HL-60/S4 treated with retinoic acid at 250 ng/mL for 4 days and 3 days (cell line): ENCODE measurements around the gene MATN4.
"Not testable (repeated sequence)": the region's sequence is repeated elsewhere in the genome, so short reads cannot be mapped to it uniquely, and the experiment has no call there.

Experiments used
- in situ Hi-C: fragments of 300-500 bp; cut with MboI; formaldehyde crosslinking; loops from 2 replicates; pipeline ENCODE4 v1.7.0; 2022; ENCODE audit warnings: low sequenced_read_pairs

MATN4 gene, protein sequence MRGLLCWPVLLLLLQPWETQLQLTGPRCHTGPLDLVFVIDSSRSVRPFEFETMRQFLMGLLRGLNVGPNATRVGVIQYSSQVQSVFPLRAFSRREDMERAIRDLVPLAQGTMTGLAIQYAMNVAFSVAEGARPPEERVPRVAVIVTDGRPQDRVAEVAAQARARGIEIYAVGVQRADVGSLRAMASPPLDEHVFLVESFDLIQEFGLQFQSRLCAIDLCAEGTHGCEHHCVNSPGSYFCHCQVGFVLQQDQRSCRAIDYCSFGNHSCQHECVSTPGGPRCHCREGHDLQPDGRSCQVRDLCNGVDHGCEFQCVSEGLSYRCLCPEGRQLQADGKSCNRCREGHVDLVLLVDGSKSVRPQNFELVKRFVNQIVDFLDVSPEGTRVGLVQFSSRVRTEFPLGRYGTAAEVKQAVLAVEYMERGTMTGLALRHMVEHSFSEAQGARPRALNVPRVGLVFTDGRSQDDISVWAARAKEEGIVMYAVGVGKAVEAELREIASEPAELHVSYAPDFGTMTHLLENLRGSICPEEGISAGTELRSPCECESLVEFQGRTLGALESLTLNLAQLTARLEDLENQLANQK

DNA sequence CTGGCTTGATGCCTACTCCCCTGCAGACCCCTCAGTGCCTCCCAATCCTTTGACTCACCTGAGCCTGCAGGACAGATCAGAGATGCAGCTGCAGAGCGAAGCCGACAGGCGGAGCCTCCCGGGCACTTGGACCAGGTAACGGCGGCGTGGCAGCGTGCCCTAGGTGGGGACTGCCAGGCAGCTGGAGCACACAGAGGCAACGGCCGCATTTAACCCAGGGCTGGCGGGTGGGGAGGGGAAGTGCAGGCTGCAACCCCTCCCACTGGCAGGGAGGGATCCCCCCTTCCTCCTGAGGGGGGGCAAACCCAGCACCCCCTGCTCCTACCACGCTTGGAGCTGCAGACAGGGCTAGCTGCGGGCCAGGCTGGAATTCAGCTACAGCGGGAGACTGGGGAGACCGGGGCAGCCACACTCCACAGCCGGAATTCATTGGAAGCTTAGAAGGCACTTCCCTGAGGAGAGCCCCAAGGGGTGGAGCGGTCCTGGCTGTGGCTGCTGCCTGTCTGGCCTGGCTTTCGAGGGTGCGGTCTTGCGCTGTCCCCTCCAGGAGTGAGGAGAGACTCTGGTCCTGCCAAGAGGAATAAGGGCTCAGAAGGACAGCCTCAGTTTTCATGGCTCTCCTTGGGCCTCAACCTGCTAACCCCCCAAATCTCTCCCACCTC, at the start of gene MATN4:
MATN4 (minus strand) TSS at position 183 of the 662 bp plus-strand sequence. CDS start 2,717 bp downstream, outside the sequence.
- in situ Hi-C loops, result no loop called here

DNA sequence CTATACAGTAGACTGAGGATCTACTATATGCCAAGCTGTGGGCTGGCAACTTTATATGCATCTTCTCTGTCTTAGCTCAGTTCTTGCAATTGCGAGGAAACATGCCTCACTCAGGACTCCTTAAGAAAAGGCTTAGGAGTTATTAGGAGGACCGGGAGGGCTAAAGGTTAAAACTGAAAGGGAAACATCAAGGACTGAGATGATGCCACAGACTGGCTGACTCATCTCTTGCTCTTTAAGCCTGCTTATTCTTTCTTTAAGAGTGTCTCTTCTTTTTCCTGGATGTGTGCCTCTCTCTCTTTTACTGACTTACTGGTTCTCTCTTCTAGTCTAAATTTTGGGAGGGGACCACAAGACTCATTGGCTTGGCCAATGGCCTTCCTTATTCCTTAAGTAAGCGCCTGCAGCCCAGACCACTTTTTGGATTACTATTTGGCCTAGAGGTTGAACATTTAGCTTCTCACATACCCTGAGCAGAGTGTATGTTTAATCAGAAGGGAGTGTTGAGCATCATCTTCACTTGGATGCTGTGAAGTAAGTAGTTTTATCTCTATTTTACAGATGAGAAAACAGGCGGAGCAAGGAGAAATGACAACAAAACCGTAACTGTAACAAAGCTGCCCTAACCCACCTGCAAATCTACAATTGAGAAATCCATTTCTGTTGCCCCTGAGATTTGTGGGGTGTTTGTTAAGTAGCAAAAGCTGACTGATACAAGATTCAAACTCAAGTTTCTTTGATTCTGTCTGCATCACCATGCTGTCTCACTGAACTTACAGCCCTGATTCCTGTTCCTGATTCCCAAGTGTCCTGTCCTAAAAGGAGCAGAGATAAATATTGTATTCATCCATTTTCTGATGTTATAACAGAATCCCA, 47.3 kb upstream of the MATN4 start:
- in situ Hi-C loops, result no loop called here

DNA sequence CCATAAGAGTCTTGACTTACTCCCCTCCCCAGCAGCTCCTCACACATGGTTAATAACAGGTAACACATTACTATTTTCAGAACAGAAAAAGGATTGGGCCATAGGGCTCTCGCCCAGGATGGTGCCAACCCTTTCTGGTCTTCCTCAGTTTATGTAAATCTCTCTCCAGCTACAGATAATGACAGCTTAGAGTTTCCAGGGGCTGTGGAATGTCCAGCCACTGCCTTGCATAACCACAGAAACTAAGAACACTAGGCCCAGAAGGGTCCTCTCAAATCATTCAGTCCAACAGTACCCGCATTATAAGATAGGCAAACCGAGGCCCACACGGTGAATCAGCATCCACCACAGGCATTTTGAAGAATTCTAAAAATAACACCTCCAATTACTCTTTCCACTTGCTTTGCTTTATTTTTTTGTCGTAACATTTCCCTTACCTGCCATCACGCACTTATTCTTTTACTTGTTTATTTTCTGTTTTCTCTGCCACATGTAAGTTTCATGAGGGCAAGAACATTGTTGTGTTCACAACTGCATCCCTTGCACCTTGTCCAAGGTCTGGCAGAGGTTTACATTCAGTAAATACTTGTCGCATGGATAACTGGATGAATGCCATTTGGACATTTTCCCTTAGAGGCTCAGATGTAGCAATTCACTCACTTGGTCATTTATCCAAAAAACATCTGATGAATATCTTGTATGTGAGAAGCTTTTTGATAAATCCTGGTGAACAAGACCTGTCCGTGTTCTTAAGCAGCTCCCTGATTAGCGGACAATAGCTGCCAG, 46.5 kb upstream of the MATN4 start:
- in situ Hi-C loops, result no loop called here

DNA sequence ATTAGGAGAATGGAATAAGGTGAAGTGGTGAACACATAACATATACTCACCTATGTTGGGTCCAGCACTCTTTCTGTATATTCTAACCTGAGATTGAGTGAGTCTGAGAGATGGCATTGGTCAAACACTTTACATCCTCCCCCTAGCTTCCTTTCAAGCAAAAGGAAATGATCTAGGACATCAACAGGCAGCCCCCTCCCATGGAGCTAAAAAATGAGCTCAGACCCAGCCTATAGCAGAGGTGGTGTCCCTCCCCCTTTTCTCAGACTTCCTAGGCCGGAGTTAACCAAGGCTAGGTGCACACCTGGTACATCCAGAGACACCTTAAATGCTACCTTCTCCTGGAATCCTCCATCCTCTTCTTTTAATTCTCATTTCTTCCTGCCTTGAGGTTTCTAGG, 45.6 kb upstream of the MATN4 start:
- in situ Hi-C loops, result no loop called here

DNA sequence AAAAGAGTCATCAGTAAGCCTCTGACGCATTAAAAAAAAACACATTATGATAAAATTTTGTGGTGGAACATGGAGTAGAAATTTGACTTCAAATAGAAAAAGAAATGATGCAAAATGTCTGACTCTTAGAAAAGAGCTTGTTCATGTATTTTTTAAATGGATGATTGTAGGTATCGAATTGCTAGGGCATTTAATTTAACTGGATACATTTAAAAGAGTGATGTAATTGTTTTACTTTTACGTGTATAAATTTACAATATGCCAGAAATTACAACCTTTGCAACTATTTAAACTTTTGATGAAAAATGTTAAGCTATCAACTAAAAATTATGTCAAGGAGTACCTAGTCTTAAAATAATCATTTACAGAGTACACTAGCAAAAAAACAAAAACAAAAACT, 44.6 kb upstream of the MATN4 start:
- in situ Hi-C loops, result no loop called here

DNA sequence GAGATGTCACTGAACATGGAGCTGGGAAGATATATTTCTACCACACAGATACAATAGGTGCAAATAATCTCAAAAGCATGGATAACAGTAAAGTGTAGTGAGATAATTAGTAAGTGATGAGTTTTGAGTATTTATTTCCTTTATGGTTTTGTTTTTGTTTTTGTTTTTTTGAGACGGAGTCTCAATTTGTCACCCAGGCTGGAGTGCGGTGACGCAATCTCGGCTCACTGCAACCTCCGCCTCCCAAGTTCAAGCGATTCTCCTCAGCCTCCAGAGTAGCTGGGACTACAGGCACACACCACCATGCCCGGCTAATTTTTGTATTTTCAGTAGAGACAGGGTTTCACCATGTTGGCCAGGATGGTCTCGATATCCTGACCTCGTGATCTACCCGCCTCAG, 42.7 kb upstream of the MATN4 start:
- in situ Hi-C loops, result not testable (repeated sequence)

DNA sequence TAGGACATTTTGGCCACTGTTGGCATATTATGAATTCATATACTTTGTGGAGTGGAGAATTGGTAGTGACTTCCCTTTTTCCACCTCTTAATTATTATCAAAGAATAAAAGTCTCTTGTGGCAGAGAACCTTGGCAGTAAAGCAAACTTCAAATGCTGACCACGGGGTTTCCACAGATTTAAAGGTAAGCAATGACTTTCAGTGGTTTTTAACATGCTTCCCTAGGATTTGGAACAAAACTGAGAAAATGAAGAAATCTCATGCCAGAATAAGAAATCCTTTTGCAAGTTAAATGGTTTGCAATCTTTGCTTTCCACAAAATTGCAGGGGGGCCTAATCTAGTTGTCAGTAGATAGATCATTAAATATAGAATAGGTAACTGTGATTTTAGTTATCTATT, 42.1 kb upstream of the MATN4 start:
- in situ Hi-C loops, result no loop called here

DNA sequence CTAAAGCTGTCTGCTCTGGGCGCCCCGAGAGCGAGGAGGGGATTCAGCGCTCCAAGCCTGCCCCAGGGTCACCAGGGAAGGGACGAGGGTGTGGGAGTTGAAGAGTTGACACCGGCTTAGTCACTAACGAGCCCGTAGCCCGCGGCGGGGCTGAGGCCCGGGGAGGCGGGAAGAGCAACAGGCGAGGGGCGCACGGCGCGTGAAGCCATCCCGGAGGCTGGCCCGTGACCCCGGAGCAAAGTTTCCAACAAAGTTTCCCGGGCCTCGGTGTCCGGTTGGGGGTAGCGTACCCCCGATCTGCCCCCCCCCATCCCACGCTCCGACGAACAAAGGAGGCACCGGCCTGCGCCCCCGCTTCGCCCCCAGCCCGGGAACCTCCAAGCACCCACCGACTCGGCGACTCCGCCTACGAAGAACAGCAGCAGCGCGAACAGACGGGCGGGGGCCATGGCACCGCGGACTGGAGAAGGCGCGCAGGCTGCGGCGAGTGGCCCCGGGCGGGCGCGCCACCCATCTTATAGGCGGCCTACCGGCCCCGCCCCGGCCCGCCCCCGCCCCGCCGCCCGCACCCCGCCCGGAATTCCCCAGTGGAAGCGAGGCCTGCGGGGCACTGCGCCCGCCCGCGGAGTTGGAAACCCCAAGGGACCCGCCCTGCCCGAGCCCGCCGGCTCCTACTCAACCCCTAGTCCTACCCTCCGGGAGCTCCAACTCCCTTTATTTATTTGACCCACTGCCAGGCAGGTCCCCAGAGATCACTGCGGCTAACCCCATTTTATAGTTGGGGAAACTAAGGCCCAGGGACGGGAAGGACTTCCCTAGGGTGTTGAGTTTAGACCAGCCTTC, 40.1 kb upstream of the MATN4 start, which contains the start of gene SDC4:
SDC4 (minus strand) TSS at position 489 of the 843 bp plus-strand sequence; CDS start at position 449, 40 bp downstream.
- in situ Hi-C loops, result no loop called here

DNA sequence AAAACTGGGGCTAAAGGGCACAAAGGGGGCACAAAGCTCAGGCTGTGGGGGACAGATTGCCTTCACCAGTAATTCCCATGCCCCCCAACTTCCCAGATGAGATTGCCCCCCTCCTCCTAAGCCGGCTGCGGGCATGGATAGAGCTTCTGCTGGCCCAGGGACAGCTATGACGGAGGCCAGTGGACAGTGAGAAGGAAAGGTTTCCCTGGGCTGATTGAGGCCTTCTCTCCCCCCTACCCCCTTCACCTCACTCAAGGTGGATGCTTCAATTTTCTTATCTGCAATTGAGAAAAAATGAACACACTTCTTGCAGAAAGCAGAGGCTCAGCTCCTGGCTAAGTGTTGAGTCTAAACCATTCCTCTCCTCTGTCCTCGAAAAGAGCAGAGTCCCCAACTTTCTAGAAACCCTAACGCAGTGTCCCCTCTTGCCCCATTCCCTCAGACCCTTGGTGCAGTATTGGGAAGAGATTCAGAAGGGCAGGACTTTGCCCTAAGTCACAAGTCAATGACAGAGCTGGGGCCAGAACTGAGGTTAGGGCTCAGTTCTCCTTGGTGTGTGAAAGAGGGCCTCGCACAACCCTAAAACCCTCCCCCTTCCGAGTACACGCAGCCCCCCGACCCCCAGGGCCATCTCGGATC, 39.3 kb upstream of the MATN4 start:
- in situ Hi-C loops, result no loop called here

DNA sequence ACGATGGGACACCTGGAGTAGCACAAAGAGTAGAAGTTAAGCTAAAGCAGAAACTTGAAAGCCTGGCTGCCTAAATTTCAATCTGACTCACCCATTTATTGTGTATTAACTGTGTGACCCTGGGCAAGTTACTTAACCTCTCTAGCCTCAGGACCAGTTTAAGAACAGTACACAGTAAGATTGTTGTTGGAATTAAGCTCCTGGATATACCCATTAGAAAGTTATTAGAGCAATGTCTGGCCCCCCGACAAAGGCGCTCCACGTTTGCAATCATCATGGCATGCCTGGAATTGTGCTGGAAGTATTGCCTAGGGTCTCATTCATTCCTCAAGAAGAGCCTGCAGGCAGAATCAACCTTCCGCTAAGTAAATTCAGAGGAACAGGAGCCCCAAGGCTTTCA, 38.8 kb upstream of the MATN4 start:
- in situ Hi-C loops, result no loop called here

DNA sequence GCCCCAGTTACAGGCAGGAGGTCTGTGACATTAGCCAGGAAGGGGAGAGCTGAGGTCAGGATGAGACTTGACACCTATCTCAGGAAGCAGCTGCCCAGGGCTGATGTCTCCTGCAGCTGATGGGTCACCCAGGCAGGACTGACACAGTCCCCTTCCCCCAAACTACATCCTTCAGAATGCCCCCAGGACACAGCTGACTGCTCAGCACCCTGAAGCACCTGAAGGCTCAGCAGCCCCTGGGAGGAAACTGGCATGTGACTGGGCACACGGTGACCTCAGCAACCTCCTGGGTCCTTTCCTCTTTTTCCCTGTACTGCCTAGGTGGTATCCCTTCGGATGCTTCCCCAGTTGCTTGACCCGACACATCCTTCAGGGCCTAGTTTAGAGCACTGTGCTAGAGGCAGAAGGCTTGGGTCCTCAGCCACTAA, 38.2 kb upstream of the MATN4 start:
- in situ Hi-C loops, result no loop called here

DNA sequence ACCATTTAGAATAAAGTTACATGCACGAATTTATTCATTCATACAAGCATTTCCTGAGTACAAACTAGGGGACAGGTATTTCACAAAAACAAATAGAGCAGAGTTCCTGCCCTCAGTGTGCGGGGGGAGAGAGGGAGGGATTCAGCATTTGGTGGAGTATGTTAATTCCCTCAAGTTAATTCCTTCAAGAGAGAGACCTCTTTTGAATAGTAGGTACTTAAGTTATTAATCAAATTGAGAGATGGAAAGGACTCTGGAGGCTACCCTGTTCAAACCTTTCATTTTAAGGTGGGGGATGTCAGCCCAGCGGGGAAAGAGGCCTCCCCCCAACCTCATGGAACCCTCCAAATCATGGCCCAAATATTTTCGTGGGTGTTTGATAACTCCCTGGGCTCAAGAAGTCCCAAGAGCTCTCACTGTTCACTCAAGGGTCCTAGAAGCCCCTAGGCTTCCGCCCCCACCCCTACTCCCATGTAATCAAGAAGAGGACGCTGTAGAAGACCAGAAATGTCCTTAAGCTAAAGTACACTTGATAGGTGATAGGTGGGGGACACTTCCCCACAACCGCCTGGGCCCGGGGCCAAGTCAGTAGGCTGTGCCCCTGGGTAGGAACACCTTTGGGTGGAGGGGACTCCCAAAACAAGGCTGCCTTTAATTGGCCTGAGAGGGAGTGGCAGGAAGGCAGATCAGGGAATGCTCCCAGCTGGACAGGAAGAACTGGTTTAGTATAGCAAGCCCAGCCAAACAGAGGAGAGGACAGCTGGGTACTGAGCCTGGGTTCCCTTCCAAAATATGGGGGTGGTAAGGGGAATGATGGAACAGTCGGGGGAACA, 37.2 kb upstream of the MATN4 start:
- in situ Hi-C loops, result no loop called here

DNA sequence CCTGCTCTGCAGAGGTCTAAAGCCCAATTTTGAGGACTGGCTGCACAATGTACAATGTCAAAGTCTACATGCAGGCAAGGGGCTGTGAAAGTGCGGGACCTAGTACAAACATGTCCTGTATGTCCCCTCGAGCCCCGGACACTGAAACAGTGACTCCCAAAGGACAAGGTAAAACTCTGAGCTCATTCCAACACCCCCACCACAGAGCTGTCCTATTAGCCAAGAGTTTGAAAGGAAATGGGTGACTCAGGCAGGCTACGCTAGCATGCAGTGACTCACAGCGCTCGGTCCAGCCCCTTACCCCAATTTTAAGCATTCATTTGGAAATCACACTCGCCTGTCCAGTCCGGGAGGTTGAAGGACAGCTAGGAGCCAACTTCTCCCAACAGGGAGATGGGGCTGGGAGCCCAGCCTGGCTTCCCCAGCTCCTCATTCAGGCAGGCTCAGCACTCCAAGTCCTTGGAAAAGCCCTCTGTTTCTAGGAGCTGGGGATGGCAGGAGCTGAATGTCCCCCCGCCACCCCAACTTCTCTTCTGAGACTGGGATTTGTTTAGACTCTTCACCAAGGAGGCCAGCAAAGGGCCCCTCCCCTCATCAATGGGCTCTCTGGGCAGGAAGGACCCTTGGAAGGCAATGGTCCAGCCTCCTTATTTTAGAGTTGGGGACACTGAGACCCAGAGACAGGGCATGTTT, 36.2 kb upstream of the MATN4 start:
- in situ Hi-C loops, result no loop called here

DNA sequence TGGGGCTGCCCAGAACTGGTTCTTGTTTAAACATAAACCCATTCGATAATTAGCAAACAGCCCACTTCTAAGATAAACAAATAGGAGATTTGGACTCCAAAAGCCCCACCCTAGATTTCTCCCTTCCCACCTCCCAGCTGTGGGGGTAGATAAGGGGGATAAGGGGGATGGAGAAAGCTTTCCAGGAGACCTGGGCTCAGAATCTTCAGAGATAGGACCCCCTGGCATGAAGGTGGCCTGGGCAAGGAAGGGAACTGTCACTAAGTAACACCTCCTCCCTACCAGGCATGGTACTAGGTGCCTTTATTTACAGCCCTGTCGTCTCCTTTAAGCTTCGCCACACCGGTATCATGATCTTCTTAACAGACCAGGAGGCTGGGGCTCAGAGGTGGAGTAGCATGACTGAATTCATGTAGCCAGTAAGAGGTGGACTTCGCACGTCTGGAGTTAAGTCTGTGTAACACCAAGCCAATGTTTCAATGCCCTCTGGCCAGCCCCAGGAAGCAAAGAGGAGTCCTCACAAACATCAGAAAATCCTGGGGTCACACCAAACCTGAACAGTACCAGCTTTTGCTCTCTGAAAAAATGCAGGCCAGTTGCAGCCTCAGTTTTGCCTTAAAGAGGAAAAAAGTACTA, 35.6 kb upstream of the MATN4 start:
- in situ Hi-C loops, result no loop called here

DNA sequence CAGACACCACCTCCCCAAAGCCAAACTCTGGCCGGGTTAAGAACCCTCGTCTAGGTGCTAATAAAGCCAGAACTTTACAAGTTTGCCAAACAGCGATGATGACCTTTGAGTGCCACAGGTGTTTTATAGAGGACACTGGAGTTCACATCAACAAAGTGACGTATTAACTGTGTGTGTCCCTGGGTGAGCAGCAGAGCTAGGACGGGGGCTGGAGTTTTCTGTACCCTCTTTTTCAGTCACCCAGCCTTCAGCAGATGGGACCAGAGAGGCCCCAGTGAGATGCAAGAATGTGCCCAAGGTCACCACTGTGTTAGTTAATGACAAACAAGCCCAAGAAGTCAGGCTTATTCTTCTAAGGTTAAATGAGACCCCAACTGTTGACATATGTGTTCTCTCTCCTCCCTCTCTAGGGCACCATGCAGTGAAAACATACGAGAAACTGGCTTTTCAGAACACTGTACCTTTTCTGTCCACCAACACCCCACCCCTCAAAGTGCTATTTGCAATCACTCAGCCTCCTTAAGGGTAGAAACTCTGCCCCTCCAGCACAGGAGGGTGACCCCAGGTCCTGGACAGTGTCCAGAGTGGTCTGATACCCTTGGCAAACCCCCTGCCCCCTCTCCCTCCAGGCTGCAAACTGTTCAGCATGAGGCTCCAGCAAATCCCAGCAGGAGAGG, 34.9 kb upstream of the MATN4 start:
- in situ Hi-C loops, result no loop called here
